ENCODE measurements around the gene TMEM220.
A peak's percentile ranks its signal among the peaks of the same experiment; 100 is the strongest.
"Not testable (repeated sequence)": the region's sequence is repeated elsewhere in the genome, so short reads cannot be mapped to it uniquely, and the experiment has no call there.

TMEM220 gene

GRCh38 chr17:10727192-10727591, 2.6 kb downstream of the TMEM220 start:
- DNase-seq: no peak

DNA sequence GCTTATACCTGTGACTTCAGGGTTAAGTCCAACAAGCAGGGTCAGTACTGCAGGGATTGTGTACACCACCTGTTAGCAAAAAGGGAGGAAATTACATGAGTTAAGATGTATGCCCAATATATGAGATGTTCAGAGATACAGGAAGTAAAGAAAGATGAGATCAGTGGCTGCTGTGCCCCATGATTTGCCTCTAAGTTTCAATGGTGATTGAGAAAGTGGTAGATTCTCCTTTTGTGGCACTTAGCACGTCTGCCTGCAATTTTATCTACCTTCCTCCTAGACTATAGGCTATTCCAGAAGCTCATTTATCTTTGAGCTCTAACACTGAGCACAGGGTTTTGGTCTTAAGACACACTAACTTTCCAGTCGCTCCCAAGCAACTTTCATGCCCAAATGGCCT, 3.6 kb downstream of the TMEM220 start:
- DNase-seq: no peak

DNA sequence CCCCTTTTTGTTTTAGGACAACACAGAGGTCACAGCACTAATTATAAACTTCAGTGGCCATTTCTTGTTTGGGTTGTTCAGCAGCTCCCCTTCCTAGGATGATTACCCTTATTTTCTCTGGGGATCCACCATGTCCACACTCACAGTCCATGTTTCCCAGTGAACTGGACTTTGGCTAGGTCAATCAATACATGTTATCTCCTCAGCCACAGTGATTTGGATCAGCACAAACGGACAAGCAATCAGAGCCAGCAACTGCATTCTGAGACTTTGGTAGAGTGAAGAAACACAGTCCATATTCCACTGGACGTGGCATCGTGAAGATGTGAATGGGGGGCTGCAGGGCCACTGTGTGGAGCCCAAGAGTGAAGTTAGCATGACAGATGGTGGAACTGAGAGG, 4.6 kb downstream of the TMEM220 start:
- DNase-seq: no peak

- DNase-seq: no peak
These were observed 5.2 kb downstream of the TMEM220 start for GRCh38 chr17:10724546-10725195.

GRCh38 chr17:10718547-10718946, 11.3 kb downstream of the TMEM220 start:
- DNase-seq: no peak

- DNase-seq: no peak
These were observed 13.6 kb downstream of the TMEM220 start for GRCh38 chr17:10716218-10716617.

- no peak for DNase-seq
These were observed 16.5 kb downstream of the TMEM220 start for GRCh38 chr17:10713318-10713717.

DNA sequence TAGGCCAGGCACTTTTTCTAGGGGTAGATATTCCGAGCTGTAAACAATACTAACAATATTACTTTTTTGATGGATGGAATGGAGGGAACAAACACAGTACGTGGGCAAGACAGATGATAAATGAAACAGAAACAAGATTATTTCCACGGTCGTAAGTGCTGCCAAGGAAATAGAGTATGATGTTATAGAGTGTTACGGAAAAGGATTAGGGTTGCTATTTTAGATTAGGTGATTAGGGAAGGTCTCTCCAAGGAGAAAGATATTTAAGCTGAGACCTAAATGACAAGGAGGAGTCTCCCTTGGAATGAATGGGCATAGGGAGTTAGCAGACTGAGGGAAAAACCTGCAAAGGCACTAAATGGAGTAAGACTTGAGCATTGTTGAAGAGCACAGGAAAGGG, 24.1 kb downstream of the TMEM220 start:
- no peak for DNase-seq

DNA sequence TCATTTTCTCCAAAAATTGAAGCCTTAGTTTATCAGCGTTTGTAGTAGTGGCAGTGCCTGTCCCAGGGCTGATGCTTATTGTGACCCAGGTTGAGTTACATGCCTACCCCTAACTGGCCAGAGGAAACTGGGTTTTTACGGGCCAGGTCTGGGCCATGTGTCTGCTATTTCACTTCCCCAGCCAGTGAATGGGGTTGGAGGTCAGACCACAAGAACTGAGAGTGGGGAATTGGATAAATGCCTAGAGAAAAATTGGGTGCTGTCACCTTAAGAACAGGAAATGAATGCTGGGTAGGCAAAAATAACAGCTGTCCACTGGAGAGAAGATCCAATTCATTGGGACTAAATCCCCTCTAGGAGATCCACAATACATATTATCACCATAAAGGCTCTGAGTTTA, 27.2 kb downstream of the TMEM220 start:
- DNase-seq: no peak

DNA sequence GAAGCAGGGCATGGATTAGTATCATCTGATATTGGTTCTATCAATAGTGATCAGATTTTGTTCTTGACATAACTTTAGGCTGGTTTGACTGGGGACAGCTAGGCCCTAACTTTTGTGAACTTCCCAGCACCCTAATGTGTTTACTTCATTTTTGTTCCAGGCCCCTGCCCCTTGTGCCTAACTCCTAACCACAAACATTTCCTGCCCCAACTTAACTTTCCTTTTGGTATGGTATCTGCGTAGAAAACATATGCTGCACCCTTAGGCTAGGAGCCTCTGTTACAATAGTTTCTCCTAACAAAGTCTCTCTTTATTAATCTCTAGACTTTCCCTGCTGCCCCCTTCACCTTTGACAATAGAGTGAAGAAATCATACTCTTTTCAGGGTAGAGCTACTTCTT, 30.0 kb downstream of the TMEM220 start:
- no peak for DNase-seq

DNA sequence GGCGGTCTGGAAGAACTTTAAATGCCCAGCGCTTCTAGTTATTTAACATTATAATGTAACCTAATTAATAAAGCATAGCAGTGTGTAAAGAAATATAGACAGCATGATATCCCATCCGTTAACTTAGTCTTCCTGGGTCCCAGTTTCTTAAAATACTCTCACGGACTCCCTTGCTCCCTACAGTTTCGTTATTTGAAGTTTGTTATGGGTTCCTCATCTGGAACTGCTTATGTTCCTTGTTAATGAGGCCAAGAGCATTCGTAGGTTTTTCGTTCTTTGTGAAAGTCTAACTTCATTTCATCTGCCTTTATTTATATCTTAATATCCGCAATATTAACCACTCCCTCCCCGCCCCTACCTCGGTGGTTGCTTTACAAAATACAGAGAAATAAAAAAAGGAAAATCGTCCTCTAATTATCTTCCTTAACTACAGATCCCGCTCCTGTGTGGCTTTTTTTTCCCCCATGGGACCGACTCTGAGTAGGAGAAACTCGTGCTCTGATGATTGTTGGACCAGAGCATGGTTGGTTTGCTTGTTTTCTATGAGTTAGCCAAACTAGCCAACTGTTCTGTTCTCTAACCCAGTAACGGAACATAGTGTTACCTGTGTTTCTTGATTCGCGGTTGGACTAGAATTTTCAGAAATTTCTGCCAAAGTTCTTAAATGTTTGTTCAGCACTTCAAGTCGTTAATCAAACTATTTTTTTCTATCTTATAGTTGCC, 31.6 kb downstream of the TMEM220 start:
- no peak for DNase-seq

GRCh38 chr17:10697092-10698081, 32.4 kb downstream of the TMEM220 start, which contains the start of the genes ADPRM and SCO1:
Gene ADPRM (plus strand): TSS chr17:10697594. CDS start chr17:10704927, 7,333 bp downstream.
Gene SCO1 (minus strand): TSS chr17:10697533. CDS start chr17:10697507, 26 bp downstream.
- peak; percentile 85 for DNase-seq

DNA sequence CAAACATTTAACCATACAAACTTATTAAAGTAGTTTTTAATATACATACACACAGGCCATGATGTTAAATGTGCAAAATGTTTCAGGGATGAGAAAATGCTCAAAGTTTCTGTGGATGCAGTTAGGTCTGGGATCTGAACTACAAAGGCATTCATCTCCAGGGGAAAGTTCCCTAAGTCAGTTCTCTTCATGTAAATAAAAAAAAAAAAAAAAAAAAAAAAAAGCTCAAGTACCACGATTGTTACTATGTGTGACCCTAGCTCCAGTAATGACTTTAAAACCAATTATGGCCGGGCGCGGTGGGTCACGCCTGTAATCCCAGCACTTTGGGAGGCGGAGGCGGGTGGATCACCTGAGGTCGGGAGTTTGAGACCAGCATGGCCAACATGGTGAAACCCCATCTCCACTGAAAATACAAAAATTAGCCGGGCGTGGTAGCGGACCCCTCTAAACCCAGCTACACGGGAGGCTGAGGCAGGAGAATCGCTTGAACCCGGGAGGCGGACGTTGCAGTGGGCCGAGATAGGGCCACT, 33.9 kb downstream of the TMEM220 start:
- DNase-seq: not testable (repeated sequence)

GRCh38 chr17:10687499-10687898, 42.3 kb downstream of the TMEM220 start:
- DNase-seq: no peak

GRCh38 chr17:10683853-10684252, 46.0 kb downstream of the TMEM220 start:
- DNase-seq: no peak

GRCh38 chr17:10681866-10682446, 47.9 kb downstream of the TMEM220 start:
- DNase-seq: no peak

GRCh38 chr17:10674704-10675103, 55.1 kb downstream of the TMEM220 start:
- no peak for DNase-seq

DNA sequence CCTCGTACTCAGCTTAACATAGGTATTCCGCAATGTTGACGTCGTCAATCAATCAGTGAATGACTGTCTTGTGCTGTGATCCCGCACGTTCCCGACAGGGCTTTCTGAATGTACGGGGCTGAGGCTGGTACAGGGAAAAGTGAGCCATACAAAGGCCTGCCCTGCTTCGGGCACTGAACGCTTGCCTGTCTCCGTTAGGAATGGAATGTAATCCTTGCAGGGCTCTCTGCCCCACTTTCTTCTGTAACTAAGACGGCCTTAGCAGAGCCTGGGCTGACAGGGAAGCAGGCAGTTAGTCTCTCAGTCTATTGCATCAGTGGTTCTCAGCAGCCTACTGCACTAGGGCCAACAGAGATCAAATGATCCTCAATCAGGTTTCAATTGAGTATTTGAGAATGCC, 56.5 kb downstream of the TMEM220 start:
- no peak for DNase-seq

DNA sequence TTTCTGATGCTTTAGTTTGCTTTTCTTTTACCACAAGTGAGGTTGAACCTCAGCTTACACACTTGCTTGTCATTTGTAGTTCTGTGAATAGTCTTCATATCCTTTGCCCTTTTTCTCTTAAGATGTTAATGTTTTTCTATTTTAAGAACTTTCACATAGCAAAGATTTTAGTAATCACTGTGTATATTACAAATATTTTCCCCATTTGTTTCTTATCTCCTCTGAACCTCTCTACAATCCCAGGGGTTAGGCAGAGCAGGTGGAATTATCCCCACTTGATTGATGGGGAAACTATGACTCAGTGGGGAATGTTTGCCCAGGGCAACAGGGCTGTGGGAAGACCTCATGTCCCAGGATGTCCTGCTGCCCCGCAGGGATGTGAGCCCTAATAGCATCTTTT, 61.0 kb downstream of the TMEM220 start:
- DNase-seq: no peak

GRCh38 chr17:10666906-10667305, 62.9 kb downstream of the TMEM220 start:
- DNase-seq: no peak

DNA sequence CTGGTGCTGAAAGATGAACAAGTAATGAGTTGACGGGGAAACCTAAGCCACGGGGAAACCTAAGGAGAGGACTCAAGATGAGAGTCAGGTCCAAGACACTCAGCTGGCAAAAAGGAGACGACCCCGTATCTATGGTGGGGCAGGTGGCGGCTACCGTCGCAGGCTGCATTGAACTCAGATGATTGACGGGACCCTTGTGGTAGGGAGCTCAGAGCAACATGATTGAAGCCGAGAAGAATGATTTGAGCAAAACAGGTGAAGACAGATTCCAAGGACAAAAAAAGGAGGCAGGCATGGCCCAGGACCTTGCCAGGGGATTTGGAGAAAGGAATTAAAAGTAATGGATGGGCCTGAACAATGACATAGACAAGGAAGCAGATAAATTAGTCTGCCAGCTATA, 65.3 kb downstream of the TMEM220 start:
- no peak for DNase-seq
